ENCODE measurements around the gene ZNF879.

Gene ZNF879

DNA sequence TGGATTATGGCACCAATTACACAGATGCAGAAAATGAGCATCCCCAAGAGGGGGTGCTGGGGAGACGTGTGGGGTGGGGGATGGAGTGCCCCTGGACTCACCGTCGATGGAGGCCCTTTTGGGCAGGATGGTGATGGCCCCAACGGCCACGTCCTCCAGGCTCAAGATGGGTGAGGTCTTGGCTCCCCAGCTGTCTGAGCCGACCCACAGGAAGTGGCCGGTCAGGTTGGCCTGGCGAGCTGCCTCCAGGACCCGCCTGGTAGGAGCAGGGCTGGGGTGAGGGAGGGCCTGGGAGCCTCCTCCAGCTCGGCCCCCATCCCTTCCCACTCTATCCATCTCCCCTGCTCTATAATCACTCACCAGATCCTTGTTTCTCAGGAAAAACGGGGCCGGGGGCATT is 33.1 kb upstream of the ZNF879 start:
- H3K27me3 ChIP-seq (ENCODE audit: low read depth, low read length), result no peaks in the 10 kb centered on the region
- no peak overlapping the region for H2AFZ ChIP-seq (ENCODE audit: low read depth, low read length)
- H3K36me3 ChIP-seq (replicated peaks; ENCODE audit: low read depth, low read length), result no peaks in the 10 kb centered on the region
- H3K4me2 ChIP-seq (ENCODE audit: low read length), result no peak overlapping the region
- no peaks in the 10 kb centered on the region for H3K79me2 ChIP-seq (ENCODE audit: low read length)
- H3K9ac ChIP-seq (ENCODE audit: low read length), result no peak overlapping the region
- H3K4me1 ChIP-seq (ENCODE audit: low read length), result no peaks in the 10 kb centered on the region
- H3K9me3 ChIP-seq (ENCODE audit: insufficient read depth, low read length), result no peaks in the 10 kb centered on the region; the same call in 1 of the 2 replicates
- no peaks in the 10 kb centered on the region for H4K20me1 ChIP-seq (ENCODE audit: insufficient read depth, low read length)
- H3K27ac ChIP-seq (ENCODE audit: low read length), result no peak overlapping the region
- TF ChIP-seq EZH2phosphoT487 (IDR thresholded peaks at IDR 0.05; ENCODE audit: low read depth), result no peak
- TF ChIP-seq, protein P1, sequence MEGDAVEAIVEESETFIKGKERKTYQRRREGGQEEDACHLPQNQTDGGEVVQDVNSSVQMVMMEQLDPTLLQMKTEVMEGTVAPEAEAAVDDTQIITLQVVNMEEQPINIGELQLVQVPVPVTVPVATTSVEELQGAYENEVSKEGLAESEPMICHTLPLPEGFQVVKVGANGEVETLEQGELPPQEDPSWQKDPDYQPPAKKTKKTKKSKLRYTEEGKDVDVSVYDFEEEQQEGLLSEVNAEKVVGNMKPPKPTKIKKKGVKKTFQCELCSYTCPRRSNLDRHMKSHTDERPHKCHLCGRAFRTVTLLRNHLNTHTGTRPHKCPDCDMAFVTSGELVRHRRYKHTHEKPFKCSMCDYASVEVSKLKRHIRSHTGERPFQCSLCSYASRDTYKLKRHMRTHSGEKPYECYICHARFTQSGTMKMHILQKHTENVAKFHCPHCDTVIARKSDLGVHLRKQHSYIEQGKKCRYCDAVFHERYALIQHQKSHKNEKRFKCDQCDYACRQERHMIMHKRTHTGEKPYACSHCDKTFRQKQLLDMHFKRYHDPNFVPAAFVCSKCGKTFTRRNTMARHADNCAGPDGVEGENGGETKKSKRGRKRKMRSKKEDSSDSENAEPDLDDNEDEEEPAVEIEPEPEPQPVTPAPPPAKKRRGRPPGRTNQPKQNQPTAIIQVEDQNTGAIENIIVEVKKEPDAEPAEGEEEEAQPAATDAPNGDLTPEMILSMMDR (IDR thresholded peaks at IDR 0.05; ENCODE audit: low read depth, low read length), result no peak
- H3K4me3 ChIP-seq (ENCODE audit: low read length), result no peak overlapping the region

DNA sequence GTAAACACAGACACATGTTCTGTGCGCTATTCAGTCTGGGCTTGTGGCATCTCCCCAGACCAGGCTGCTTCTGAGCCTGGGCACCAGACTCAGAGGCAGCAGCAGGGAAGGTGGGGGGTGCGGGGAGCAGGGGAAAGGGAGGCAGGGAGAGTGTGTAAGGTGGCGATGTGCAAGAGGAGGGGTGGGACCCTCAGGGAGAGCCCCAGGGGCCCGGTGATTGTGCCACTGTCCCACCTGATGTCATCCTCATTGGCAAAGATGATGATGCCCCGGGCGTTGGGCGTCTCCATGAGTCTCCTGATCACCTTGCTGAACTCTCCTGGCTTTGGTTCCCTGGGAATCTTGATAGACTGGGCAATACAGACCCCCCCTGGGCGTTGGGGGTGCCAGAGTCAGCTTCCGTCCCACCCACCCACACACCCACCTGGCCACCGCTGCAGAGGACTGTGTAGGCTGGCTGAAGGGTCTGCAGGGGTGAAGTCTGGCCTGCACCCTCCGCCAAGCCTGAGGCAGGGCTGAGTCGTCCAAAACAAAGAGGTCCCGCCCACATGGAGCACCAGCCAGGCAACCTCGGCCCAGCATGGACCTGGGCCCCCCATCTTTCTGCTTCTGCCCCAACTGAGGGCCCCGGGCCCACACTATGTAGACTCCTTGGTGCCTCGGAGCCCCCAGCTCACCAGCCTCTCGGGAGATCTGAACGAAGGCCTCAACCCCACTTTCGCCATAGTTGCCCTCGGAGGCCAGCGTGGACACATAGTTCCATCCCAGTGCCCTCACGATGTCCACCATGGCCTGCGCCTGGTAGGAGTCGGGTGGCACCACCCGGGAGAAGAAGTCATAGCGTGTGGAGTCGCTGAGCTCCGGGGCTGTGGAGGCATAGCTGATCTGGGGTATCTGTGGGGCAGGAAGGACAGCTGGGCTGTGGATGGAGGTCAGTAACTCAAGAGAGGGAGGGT is 32.1 kb upstream of the ZNF879 start:
- no peaks in the 10 kb centered on the region for H3K79me2 ChIP-seq (ENCODE audit: low read length)
- H3K4me3 ChIP-seq (ENCODE audit: low read length), result no peak overlapping the region
- no peaks in the 10 kb centered on the region for H3K36me3 ChIP-seq (replicated peaks; ENCODE audit: low read depth, low read length)
- H3K27ac ChIP-seq (ENCODE audit: low read length), result no peak overlapping the region
- H3K9me3 ChIP-seq (ENCODE audit: insufficient read depth, low read length), result no peaks in the 10 kb centered on the region; the same call in 1 of the 2 replicates
- H4K20me1 ChIP-seq (ENCODE audit: insufficient read depth, low read length), result no peaks in the 10 kb centered on the region
- no peak overlapping the region for H2AFZ ChIP-seq (ENCODE audit: low read depth, low read length)
- H3K4me1 ChIP-seq (ENCODE audit: low read length), result no peaks in the 10 kb centered on the region
- no peaks in the 10 kb centered on the region for H3K27me3 ChIP-seq (ENCODE audit: low read depth, low read length)
- TF ChIP-seq, protein P1 (IDR thresholded peaks at IDR 0.05; ENCODE audit: low read depth, low read length), result no peak
- TF ChIP-seq EZH2phosphoT487 (IDR thresholded peaks at IDR 0.05; ENCODE audit: low read depth), result no peak
- H3K4me2 ChIP-seq (ENCODE audit: low read length), result no peak overlapping the region
- no peak overlapping the region for H3K9ac ChIP-seq (ENCODE audit: low read length)

DNA sequence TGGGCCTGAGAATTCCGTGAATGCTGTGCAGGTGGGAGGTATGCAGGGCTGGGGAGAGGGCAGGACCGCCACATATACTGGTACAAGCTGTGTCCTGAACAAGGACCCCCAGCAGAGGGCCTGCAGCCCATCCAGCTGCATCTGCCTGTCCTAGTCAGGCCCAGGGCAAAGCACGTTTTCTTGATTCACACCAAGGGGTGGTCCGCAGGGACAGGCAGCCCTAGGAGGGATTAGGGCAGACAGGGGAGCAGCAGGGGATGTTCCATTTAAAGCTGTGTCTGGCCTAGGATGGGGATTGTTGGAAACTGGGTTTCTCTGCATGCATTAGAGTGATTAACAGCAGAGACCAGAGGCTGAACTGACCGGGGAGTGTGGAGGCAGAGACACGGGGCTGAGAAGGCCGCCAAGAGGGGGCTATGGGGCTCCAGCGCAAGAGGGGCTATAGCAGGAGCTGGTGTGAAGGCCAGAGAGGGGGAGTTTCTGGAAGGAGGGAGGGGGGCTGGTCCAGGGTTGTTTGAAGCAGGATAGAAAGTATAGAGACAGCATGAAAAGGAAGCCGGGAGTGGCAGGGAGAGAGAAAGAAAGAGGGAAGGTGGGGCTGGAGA is 31.2 kb upstream of the ZNF879 start:
- H3K4me1 ChIP-seq (ENCODE audit: low read length), result no peaks in the 10 kb centered on the region

More for the DNA sequence above, 31.2 kb upstream of the ZNF879 start:
- no peaks in the 10 kb centered on the region for H3K27me3 ChIP-seq (ENCODE audit: low read depth, low read length)
- no peaks in the 10 kb centered on the region for H4K20me1 ChIP-seq (ENCODE audit: insufficient read depth, low read length)
- H3K27ac ChIP-seq (ENCODE audit: low read length), result no peak overlapping the region
- H3K4me2 ChIP-seq (ENCODE audit: low read length), result no peak overlapping the region
- no peak overlapping the region for H3K9ac ChIP-seq (ENCODE audit: low read length)
- no peak overlapping the region for H2AFZ ChIP-seq (ENCODE audit: low read depth, low read length)
- no peaks in the 10 kb centered on the region for H3K36me3 ChIP-seq (replicated peaks; ENCODE audit: low read depth, low read length)
- no peaks in the 10 kb centered on the region for H3K79me2 ChIP-seq (ENCODE audit: low read length)
- no peaks in the 10 kb centered on the region; the same call in 1 of the 2 replicates for H3K9me3 ChIP-seq (ENCODE audit: insufficient read depth, low read length)
- no peak overlapping the region for H3K4me3 ChIP-seq (ENCODE audit: low read length)
- TF ChIP-seq EZH2phosphoT487 (IDR thresholded peaks at IDR 0.05; ENCODE audit: low read depth), result no peak
- TF ChIP-seq, protein P1 (IDR thresholded peaks at IDR 0.05; ENCODE audit: low read depth, low read length), result no peak

Measured in OCI-LY3 (cell line).